Transverse colon (tissue), 4 donors: ENCODE measurements around the gene GLCE.

Source experiments
- CTCF ChIP-seq, 5 experiments: fragments of 200-600 bp in 3 of 5; fragments of 450-650 bp in 2 of 5; sonication (generic) in 3 of 5; IDR thresholded peaks; 1 replicate in 2 of 5; 2 replicates in 3 of 5; pipeline ENCODE4 v1.5.1; 2016 to 2017; ENCODE audit warnings: antibody characterized with exemption in 5 of 5, inconsistent platforms in 3 of 5, mild to moderate bottlenecking in 2 of 5, moderate library complexity in 1 of 5
- POLR2A ChIP-seq: fragments of 450-650 bp; IDR thresholded peaks from one replicate; pipeline ENCODE4 v1.6.1; 2016; ENCODE audit warnings: antibody characterized with exemption, mild to moderate bottlenecking, moderate library complexity
- POLR2AphosphoS5 ChIP-seq, 3 donors: sonication (generic); formaldehyde crosslinking; IDR thresholded peaks; one replicate each; pipeline ENCODE4 v1.6.1; 2016; ENCODE audit warnings: antibody characterized with exemption in 3 of 3

GRCh38 chr15:69232765-69233164, 72.3 kb downstream of the GLCE start:
- TF ChIP-seq CTCF (IDR thresholded peaks at IDR 0.05) (no peak), POLR2AphosphoS5 (IDR thresholded peaks at IDR 0.05) (no peak), POLR2A (no peak)
